ENCODE data around the gene CASKIN1.

Gene CASKIN1

DNA sequence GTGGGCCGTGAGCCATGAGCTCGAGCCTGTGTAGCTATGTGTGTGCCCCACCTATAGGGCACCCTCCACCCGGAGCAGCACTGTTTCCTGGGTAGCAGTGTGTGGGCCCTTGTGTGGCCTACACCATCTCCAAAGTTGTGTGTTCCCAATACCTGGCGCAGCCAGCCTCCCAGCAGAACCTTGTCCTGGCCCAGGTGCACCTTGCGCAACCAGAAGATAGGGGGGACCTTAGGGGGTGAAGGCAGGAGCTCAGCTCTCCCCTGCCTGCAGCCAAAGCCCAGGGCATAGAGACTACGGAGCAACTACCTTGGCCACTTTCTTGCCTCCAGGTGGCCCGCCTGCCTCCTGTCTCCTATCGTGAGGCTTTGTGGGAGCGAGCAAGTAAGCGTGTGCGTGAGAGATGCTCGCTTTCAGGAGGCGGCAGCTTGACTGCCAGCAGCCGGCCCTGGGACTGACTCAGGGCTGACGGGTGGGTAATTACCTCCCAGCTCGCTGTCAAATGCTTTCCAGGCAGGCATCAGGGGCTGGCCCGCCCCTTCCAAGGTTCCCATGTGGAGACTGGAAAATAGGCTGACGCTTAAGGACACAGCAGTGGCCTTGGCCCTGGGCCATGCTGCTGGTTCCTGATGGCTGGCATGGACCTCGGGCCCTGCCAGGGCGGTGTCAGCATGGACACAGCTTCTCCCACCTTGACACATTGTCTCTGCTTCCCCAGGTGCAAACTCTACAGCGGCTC, 21.8 kb downstream of the CASKIN1 start:
- no peaks in the 10 kb centered on the region for H3K4me1 ChIP-seq (ENCODE audit: insufficient read depth, low read length, poor library complexity, severe bottlenecking)
- H3K27me3 ChIP-seq (ENCODE audit: insufficient read depth, low read length, poor library complexity, severe bottlenecking): no peaks in the 10 kb centered on the region
- no peak overlapping the region for H2AFZ ChIP-seq (ENCODE audit: low read length)
- no peaks in the 10 kb centered on the region for H3K79me2 ChIP-seq (ENCODE audit: insufficient read depth, low read length)
- no peak overlapping the region for H3K9ac ChIP-seq (ENCODE audit: low read depth, low read length, poor library complexity, severe bottlenecking)
- H3K4me2 ChIP-seq (ENCODE audit: low read depth, low read length, poor library complexity, severe bottlenecking): no peak overlapping the region
- H4K20me1 ChIP-seq (ENCODE audit: insufficient read depth, low read length, poor library complexity, severe bottlenecking): no peaks in the 10 kb centered on the region
- H3F3A ChIP-seq (ENCODE audit: low read depth): no peaks in the 10 kb centered on the region
- H3K9me3 ChIP-seq (ENCODE audit: insufficient read depth, low read depth, low read length): no peaks in the 10 kb centered on the region
- H3K36me3 ChIP-seq (ENCODE audit: insufficient read depth, low read length): no peaks in the 10 kb centered on the region; the same call in 1 of the 2 replicates
- no peaks in the 10 kb centered on the region for H3K9me2 ChIP-seq (replicated peaks; ENCODE audit: low read depth, low read length)
- H3K4me3 ChIP-seq (ENCODE audit: low read length, poor library complexity, severe bottlenecking): no peak overlapping the region
- no peak for TF ChIP-seq EZH2phosphoT487 (IDR thresholded peaks at IDR 0.05; ENCODE audit: borderline replicate concordance)
- TF ChIP-seq, protein P1, sequence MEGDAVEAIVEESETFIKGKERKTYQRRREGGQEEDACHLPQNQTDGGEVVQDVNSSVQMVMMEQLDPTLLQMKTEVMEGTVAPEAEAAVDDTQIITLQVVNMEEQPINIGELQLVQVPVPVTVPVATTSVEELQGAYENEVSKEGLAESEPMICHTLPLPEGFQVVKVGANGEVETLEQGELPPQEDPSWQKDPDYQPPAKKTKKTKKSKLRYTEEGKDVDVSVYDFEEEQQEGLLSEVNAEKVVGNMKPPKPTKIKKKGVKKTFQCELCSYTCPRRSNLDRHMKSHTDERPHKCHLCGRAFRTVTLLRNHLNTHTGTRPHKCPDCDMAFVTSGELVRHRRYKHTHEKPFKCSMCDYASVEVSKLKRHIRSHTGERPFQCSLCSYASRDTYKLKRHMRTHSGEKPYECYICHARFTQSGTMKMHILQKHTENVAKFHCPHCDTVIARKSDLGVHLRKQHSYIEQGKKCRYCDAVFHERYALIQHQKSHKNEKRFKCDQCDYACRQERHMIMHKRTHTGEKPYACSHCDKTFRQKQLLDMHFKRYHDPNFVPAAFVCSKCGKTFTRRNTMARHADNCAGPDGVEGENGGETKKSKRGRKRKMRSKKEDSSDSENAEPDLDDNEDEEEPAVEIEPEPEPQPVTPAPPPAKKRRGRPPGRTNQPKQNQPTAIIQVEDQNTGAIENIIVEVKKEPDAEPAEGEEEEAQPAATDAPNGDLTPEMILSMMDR (conservative IDR thresholded peaks at IDR 0.05; ENCODE audit: low read length): no peak

DNA sequence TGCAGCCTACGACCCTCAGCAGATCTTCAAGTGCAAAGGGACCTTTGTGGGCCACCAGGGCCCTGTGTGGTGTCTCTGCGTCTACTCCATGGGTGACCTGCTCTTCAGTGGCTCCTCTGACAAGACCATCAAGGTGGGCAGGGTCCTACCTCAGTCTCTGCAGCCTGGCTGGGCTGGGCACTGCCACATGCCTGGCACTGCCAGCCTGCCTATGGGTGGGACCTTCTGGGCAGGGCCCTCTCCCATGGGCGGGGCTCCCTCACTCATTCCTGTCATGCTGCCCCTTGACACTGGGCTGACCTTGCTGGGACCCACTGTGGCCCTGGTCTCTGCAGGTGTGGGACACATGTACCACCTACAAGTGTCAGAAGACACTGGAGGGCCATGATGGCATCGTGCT, 22.5 kb downstream of the CASKIN1 start:
- no peaks in the 10 kb centered on the region for H3K9me2 ChIP-seq (replicated peaks; ENCODE audit: low read depth, low read length)
- H3K79me2 ChIP-seq (ENCODE audit: insufficient read depth, low read length): no peaks in the 10 kb centered on the region
- no peak for TF ChIP-seq EZH2phosphoT487 (IDR thresholded peaks at IDR 0.05; ENCODE audit: borderline replicate concordance)
- TF ChIP-seq, protein P1 (conservative IDR thresholded peaks at IDR 0.05; ENCODE audit: low read length): no peak
- H3K4me2 ChIP-seq (ENCODE audit: low read depth, low read length, poor library complexity, severe bottlenecking): no peak overlapping the region
- H3K27me3 ChIP-seq (ENCODE audit: insufficient read depth, low read length, poor library complexity, severe bottlenecking): no peaks in the 10 kb centered on the region
- no peak overlapping the region for H2AFZ ChIP-seq (ENCODE audit: low read length)
- no peaks in the 10 kb centered on the region for H3K9me3 ChIP-seq (ENCODE audit: insufficient read depth, low read depth, low read length)
- no peaks in the 10 kb centered on the region for H4K20me1 ChIP-seq (ENCODE audit: insufficient read depth, low read length, poor library complexity, severe bottlenecking)
- no peaks in the 10 kb centered on the region for H3K4me1 ChIP-seq (ENCODE audit: insufficient read depth, low read length, poor library complexity, severe bottlenecking)
- no peaks in the 10 kb centered on the region; the same call in 1 of the 2 replicates for H3K36me3 ChIP-seq (ENCODE audit: insufficient read depth, low read length)
- no peak overlapping the region for H3K4me3 ChIP-seq (ENCODE audit: low read length, poor library complexity, severe bottlenecking)
- H3F3A ChIP-seq (ENCODE audit: low read depth): no peaks in the 10 kb centered on the region
- no peak overlapping the region for H3K9ac ChIP-seq (ENCODE audit: low read depth, low read length, poor library complexity, severe bottlenecking)

DNA sequence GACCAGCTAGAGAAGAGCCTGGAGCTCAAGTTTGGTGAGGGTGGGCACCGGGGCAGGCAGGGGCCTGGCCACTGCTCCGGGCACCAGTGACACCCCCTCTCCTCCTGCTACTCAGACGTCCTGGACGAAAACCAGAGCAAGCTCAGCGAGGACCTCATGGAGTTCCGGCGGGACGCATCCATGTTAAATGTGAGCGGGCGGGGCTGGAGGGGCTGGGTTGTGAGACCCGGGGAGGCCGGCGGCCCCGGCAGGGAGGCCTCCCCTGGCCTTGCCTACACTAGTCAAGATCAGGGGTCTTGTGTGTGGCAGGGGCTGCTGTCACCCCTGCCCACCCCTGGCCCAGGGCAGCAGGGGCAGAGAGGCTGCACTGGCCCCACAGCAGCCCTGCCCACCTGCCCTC, 23.0 kb downstream of the CASKIN1 start:
- Histone ChIP-seq H3K36me3 (ENCODE audit: insufficient read depth, low read length) (no peaks in the 10 kb centered on the region; the same call in 1 of the 2 replicates), H3K27me3 (ENCODE audit: insufficient read depth, low read length, poor library complexity, severe bottlenecking) (no peaks in the 10 kb centered on the region), H3K79me2 (ENCODE audit: insufficient read depth, low read length) (no peaks in the 10 kb centered on the region), H3K4me1 (ENCODE audit: insufficient read depth, low read length, poor library complexity, severe bottlenecking) (no peaks in the 10 kb centered on the region), H3K9me3 (ENCODE audit: insufficient read depth, low read depth, low read length) (no peaks in the 10 kb centered on the region), H3F3A (ENCODE audit: low read depth) (no peaks in the 10 kb centered on the region), H3K9me2 (replicated peaks; ENCODE audit: low read depth, low read length) (no peaks in the 10 kb centered on the region), H4K20me1 (ENCODE audit: insufficient read depth, low read length, poor library complexity, severe bottlenecking) (no peaks in the 10 kb centered on the region), H3K4me3 (ENCODE audit: low read length, poor library complexity, severe bottlenecking) (no peak overlapping the region), H2AFZ (ENCODE audit: low read length) (no peak overlapping the region), H3K9ac (ENCODE audit: low read depth, low read length, poor library complexity, severe bottlenecking) (no peak overlapping the region), H3K4me2 (ENCODE audit: low read depth, low read length, poor library complexity, severe bottlenecking) (no peak overlapping the region)
- no peak for TF ChIP-seq EZH2phosphoT487 (IDR thresholded peaks at IDR 0.05; ENCODE audit: borderline replicate concordance)
